Tongue (tissue), 3 donors: Measurements from ENCODE around the gene MTX3. TPM values are rescaled to one million over a fixed set of nuclear protein-coding genes. Genes with fewer than 3 reads are reported as not detected.

Experiments
- DNase-seq: peaks from one replicate; pipeline ENCODE4 v3.0.0-alpha.2; 2015
- small RNA-seq: library from RNA; depleted of rRNA; stranded (forward); fragments of <200 nt; gene quantifications from one replicate; pipeline ENCODE3, GENCODE V24; 2014; ENCODE audit warnings: low replicate concordance
- total RNA-seq: library from RNA; depleted of rRNA; stranded (reverse); fragments of >200 nt; gene quantifications from one replicate; pipeline ENCODE4 v1.2.3, GENCODE V29; 2014

The MTX3 gene
- total RNA-seq, 1 donor from 2014 or later, result 24.8 TPM

DNA sequence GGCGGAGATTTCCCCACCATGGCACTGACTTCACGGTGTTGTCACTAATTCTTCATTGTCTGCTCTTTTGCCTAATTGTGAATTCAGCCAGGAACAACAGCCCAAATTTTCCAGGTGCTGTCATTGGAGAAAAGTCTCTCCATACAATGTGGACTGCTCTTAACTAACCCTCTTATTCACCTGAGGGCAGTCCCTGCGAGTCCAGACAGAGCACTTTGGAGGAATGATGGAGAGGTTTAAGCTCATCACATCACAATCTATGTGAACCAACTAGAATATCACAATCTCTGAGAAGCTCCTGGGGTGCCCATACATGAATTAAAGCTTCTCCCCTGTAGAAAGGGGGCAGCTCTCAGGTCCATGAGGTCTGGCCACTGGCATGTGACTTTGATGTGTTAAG is 56.4 kb downstream of the MTX3 start:
- no peak for DNase-seq

DNA sequence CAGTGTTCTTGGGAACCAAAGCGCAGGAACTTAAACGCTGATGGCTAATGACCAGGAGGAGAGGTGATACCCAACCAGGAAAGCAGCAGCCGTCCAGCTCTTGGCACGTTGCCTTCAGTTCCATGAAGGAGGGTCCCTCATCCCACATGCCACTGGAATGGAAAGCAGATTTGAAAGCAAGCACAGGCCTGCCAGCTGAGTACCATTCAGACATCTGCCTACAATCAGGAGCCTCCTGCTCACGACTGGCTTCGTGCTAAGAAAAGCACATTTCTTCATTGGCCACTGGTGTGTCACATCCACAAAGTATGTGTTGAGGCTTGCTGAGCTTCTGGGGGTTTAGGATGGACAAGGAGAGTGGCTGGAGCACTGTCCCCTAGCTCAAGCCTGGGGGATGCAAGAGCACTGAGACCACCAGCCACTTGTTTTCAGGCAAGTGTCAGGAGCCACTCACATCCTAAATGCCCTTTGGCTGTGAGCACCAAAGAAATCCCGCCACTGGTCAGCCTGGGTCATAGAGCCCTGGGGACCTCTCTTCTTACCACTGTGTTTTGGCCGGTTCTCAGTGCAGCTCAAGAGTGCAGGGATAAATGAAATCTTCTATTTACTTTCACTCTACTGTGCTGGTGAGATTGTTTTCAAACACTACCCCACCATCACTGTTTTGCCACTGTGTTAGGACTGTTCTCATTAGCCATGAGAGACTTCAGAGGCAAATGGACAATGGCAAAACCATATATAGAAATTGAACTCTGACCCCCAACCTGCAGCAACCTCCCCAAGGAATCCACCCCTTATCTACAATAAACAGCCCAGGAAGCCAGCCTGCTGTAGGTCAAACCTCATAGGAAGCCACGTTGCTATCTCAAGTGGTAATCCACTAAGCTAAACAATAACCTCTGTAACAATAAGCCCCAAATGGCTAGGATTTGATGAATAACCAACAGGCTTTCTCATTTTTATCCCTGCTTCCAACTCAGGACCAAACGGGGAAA is 58.3 kb downstream of the MTX3 start:
- no peak for DNase-seq

- DNase-seq, result no peak
These were observed 59.2 kb downstream of the MTX3 start for GRCh38 chr5:79931866-79932265.

DNA sequence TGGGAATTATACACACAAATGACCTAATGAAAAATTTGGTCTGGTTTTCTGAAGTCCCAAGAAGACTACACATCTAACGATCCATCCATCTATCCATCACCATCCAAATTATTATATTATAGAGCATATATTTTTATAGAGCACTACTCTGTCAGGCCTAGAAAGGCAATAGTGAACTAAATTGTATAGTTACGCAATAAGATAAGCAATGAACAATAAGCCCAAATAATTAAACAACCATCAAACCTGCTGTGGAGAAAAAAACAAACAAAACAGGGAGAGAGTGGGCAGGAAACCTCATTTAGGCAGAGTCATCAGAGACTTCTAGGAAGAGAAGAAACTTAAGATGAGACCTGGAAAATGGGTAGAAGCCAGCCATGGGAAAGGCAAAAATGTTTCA is 59.7 kb downstream of the MTX3 start:
- no peak for DNase-seq

GRCh38 chr5:79929095-79929494 is 62.0 kb downstream of the MTX3 start:
- no peak for DNase-seq

Small RNAs within 50 kb of the gene (small RNA-seq; reads per million reads assigned to genes)
- not detected for gene TRMT112P2

Other genes starting within 250 kb of the MTX3 start
- gene THBS4, start 44.1 kb upstream of the MTX3 start, total RNA-seq, result 789 TPM